ENCODE results near the gene PRPSAP2. TPM values are rescaled to one million over a fixed set of nuclear protein-coding genes. Genes with fewer than 3 reads are reported as not detected.
A peak's percentile ranks its signal among the peaks of the same experiment; 100 is the strongest.
"Not testable (repeated sequence)": the region's sequence is repeated elsewhere in the genome, so short reads cannot be mapped to it uniquely, and the experiment has no call there.

PRPSAP2 gene, protein sequence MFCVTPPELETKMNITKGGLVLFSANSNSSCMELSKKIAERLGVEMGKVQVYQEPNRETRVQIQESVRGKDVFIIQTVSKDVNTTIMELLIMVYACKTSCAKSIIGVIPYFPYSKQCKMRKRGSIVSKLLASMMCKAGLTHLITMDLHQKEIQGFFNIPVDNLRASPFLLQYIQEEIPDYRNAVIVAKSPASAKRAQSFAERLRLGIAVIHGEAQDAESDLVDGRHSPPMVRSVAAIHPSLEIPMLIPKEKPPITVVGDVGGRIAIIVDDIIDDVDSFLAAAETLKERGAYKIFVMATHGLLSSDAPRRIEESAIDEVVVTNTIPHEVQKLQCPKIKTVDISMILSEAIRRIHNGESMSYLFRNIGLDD
- total RNA-seq, result 10 to 100 TPM; 35.0 to 37.3 TPM

DNA sequence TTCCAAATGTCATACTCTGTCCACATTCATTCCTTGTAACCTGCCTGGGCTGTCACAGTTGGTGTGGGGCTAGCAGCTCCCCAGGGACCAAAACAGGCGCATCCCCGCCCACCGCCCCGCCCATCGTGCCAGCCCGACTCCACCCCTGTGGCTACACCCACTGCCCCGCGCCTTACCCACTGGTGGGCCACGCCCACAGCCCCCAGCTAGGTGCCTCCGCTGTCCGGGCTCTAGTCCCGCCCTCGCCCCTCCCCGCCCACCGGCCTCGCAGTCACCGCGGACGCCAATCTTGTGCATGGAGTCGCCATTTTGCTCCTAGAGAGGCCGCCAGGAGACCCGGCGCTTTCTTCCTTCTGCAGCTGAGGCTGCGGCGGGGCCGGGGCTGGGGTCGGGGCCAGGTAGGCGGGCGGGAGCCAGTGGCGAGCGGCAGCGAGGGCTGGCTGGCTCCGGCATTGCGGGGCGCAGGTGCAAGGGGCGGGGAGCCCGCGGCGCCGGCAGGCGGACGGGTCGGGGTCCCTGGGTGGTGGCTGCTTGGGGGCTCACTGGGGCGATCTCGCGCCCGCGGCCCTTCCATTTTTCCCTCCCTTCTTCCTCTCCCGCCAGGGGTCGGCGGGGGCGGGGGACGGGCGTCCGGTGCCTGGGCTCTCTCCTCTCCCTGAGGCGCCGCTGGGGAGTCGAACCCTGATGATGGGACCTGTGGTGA, at the start of gene PRPSAP2:
Gene PRPSAP2, plus strand, starts transcription at position 268 of the 703 bp plus-strand sequence. CDS start 7,703 bp downstream, outside the sequence.
- no peaks in the 10 kb centered on the region for H3K27me3 Mint-ChIP-seq
- H3K27ac Mint-ChIP-seq, result peak within 1 kb of the TSS; percentile 86
- peak; percentile 97 for DNase-seq
- no peaks in the 10 kb centered on the region for H3K9me3 Mint-ChIP-seq (ENCODE audit: low read depth)
- peak; percentile 83 for ATAC-seq
- peaks cover 54% of the 10 kb centered on the region for H3K4me1 Mint-ChIP-seq
- peaks cover 3% of the 10 kb centered on the region for H3K36me3 Mint-ChIP-seq
- CTCF ChIA-PET, result interaction anchor here (0.6 to 2.5 kb wide), 4 partner anchors 97 to 232 kb away, joined by 3 to 8 read pairs (median 6); no protein-coding TSS in a partner anchor
- peak within 1 kb of the TSS; percentile 84 for H3K4me3 Mint-ChIP-seq

- H3K9me3 Mint-ChIP-seq (ENCODE audit: low read depth); ATAC-seq; H3K4me1 Mint-ChIP-seq; H3K36me3 Mint-ChIP-seq; H3K27me3 Mint-ChIP-seq; CTCF ChIA-PET; DNase-seq; H3K27ac Mint-ChIP-seq; H3K4me3 Mint-ChIP-seq: not testable (repeated sequence)
Measured at GRCh38 chr17:18815924-18816323, 42.0 kb upstream of the PRPSAP2 start.

DNA sequence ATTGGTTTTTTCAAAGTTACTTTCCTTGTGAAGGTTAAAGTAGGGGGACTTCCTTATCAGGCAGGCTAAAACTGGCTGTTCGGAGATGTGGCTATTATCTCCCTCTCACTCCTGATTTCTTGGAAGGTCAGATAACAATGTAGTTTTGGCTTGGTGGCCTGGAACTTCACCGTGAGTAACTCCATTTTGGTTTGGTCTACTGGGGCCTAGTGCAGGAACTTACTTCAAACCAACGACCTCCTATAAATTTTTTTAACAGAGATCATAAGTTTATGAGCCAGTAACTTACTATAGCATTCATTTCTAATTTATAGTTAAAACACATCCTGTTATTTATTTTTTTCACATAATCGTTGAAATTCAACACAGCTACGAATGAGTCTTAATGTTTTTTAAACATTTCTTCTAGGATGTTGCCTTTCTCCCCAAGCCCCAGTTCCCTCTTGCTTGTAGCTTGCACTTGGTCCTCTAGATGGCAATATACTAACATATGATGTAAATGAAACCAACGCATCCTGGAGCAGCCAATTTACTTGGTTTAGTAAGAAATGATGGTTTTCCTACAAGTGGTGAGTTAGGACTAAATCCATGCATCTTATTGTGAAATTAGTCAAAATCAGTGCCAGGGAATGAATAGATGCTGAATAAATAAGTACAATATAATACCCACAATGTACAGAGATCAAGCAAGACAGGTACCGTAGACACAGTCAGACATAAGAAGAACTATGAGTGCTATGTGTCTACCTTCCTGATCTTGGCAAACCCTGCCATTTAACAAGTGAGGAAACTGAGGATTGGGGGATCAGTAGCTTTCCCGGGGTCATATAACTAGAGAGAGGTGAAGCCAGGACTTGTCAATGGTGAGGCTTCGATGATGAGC, 41.2 kb upstream of the PRPSAP2 start:
- not testable (repeated sequence) for H3K4me1 Mint-ChIP-seq; H3K27ac Mint-ChIP-seq; H3K9me3 Mint-ChIP-seq (ENCODE audit: low read depth); H3K36me3 Mint-ChIP-seq; H3K4me3 Mint-ChIP-seq
- CTCF ChIA-PET, result interaction anchor here (1.1 kb wide), 1 partner anchor 144 kb away, joined by 5 read pairs; no protein-coding TSS in a partner anchor
- ATAC-seq (peak; percentile 58), DNase-seq (peak; percentile 58)
- peaks cover 13% of the 10 kb centered on the region for H3K27me3 Mint-ChIP-seq

- peaks cover 19% of the 10 kb centered on the region for H3K27me3 Mint-ChIP-seq
- CTCF ChIA-PET; H3K9me3 Mint-ChIP-seq (ENCODE audit: low read depth); H3K4me1 Mint-ChIP-seq; H3K36me3 Mint-ChIP-seq; ATAC-seq; H3K4me3 Mint-ChIP-seq; H3K27ac Mint-ChIP-seq; DNase-seq: not testable (repeated sequence)
Measured at GRCh38 chr17:18821430-18821829, 36.5 kb upstream of the PRPSAP2 start.

DNA sequence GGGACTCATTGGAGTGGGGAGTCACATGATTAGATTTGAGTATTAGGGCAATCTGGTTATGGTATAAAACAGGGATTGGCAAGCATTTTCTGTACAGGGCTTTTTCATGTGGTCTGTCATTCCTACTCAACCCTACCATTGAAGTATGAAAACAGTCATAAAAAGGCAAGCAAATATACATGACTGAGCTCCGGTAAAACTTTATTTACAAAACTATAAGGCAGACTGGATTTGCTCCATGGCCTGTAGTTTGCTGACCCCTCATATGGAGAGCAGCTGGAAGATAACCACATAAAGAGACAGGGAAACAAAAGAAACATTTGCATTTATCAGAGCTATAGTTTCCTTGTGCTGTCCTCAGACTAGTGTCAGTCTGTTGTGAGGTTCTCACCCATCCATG, 30.3 kb upstream of the PRPSAP2 start:
- DNase-seq; H3K4me3 Mint-ChIP-seq; CTCF ChIA-PET; H3K36me3 Mint-ChIP-seq; H3K27me3 Mint-ChIP-seq; ATAC-seq; H3K27ac Mint-ChIP-seq; H3K4me1 Mint-ChIP-seq; H3K9me3 Mint-ChIP-seq (ENCODE audit: low read depth): not testable (repeated sequence)

GRCh38 chr17:18848501-18848900, 9.4 kb upstream of the PRPSAP2 start:
- ATAC-seq (no peak), DNase-seq (no peak)
- no peaks in the 10 kb centered on the region for H3K9me3 Mint-ChIP-seq (ENCODE audit: low read depth)
- peaks cover 3% of the 10 kb centered on the region for H3K27me3 Mint-ChIP-seq
- H3K4me1 Mint-ChIP-seq, result no peaks in the 10 kb centered on the region
- no peak overlapping the region for H3K4me3 Mint-ChIP-seq
- CTCF ChIA-PET, result no interaction called here
- H3K27ac Mint-ChIP-seq, result no peak overlapping the region
- no peaks in the 10 kb centered on the region for H3K36me3 Mint-ChIP-seq

- no peak overlapping the region for H3K27ac Mint-ChIP-seq
- peaks cover 8% of the 10 kb centered on the region for H3K4me1 Mint-ChIP-seq
- CTCF ChIA-PET, result no interaction called here
- H3K9me3 Mint-ChIP-seq (ENCODE audit: low read depth), result no peaks in the 10 kb centered on the region
- DNase-seq, result no peak
- H3K4me3 Mint-ChIP-seq, result no peak overlapping the region
- no peaks in the 10 kb centered on the region for H3K27me3 Mint-ChIP-seq
- H3K36me3 Mint-ChIP-seq, result no peaks in the 10 kb centered on the region
- ATAC-seq, result no peak
Measured at GRCh38 chr17:18850679-18851078, 7.3 kb upstream of the PRPSAP2 start.

DNA sequence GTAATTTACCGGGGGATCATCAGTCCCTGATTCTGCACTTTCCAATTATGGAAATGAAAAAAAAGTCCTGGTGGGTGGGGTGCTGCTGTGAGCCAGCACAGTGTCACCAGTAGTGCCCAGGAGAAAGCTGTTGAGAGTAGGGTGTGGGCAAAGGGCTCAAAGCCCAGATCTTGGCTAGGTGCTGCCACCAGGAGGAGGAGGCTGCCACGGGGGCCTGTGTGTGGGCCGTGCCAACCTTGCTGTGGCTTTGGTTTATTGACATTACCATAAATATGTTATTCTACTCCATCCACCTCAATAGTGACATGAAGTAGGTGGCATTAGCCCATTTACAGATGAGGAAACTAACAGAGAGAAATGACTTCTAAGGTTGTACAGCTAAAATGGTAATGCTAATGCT, 6.7 kb upstream of the PRPSAP2 start:
- Mint-ChIP-seq H3K27ac (no peak overlapping the region), H3K4me3 (no peak overlapping the region), H3K4me1 (peaks cover 11% of the 10 kb centered on the region), H3K9me3 (ENCODE audit: low read depth) (no peaks in the 10 kb centered on the region), H3K27me3 (no peaks in the 10 kb centered on the region), H3K36me3 (no peaks in the 10 kb centered on the region)
- no peak for DNase-seq
- CTCF ChIA-PET, result no interaction called here
- ATAC-seq, result no peak

DNA sequence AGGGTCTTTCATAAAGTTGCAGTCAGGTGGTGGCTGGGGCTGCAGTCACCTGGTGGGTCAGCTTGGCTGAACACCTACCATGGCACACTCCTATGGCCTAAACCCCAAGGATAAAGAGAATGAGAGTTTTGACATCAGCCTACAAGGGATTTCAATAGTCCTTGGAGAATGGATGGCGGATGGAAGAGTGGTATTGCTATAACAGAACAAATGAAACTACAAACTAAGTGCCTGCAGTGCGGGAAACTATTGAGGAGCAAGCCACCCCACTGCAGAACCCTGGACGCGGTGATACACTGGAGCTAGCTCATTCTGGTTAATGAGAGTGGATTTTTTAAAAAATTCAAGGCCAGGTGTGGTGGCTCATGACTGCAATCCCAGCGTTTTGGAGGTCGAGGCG, 3.0 kb upstream of the PRPSAP2 start:
- Mint-ChIP-seq H3K9me3 (ENCODE audit: low read depth) (no peaks in the 10 kb centered on the region), H3K4me1 (peaks cover 31% of the 10 kb centered on the region), H3K27ac (no peak overlapping the region), H3K36me3 (no peaks in the 10 kb centered on the region), H3K4me3 (peak overlapping the region; percentile 52), H3K27me3 (no peaks in the 10 kb centered on the region)
- CTCF ChIA-PET, result interaction anchor here (1.0 to 1.4 kb wide), 3 partner anchors 20 to 106 kb away, joined by 4 read pairs; no protein-coding TSS in a partner anchor
- ATAC-seq, result no peak
- peak; percentile 23 for DNase-seq

DNA sequence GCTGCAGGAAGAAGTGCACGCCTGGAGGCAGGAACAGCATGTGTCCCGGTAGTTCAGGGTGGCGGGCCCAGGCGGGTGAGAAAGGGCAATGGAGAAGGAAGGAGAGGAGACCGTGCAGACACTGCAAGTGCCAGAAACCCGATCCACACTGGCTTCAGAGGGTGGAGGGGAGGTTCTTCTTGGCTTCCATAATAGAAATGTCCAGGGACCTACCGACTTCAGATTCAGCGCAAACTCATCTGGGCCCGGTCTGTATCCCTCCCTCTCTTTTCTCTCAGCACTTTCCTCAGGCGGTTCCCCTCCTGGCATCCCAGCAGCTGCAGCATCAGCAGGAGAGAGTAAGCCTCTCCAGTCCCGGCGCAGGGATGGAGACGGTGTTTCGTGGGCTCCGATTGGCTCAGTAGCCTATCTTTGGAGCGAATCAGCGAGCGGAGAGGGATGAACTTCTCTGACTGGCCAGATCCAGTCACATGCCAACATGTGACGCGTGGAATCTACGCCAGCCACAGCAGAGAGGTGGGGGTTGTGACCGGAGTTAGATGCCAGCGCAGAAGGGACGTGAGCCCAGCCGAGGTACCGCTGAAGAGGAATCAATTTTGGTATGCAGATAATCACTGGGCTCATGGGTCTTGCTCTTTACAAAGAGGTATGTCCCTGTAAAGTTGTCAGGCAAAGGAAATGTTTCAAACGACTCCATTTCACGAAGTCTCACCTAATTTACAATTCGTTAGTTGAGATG, 1.9 kb upstream of the PRPSAP2 start:
- peaks cover 3% of the 10 kb centered on the region for H3K36me3 Mint-ChIP-seq
- peak overlapping the region; percentile 80 for H3K27ac Mint-ChIP-seq
- H3K4me3 Mint-ChIP-seq, result peak overlapping the region; percentile 80
- peaks cover 42% of the 10 kb centered on the region for H3K4me1 Mint-ChIP-seq
- H3K27me3 Mint-ChIP-seq, result no peaks in the 10 kb centered on the region
- ATAC-seq (peak; percentile 85), DNase-seq (peak; percentile 96)
- H3K9me3 Mint-ChIP-seq (ENCODE audit: low read depth), result no peaks in the 10 kb centered on the region
- CTCF ChIA-PET, result interaction anchor here (1.0 to 1.4 kb wide), 2 partner anchors 39 to 105 kb away, joined by 4 read pairs; no protein-coding TSS in a partner anchor

DNA sequence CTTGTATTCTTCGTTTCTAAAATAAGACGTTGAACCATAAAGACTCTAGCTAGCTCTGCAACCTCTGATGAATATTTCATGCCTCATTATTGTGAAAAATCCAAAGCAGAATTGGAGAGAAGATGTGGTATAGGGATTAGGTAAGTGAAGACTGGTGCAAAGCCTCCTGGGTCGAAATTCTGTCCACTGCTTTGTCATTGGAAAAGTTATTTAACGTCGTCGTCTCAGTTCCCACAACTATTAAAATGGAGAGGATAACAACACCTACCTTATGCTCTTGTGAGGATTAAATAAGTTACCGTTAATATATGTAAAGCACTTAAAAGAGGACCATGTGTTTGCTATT, 1.4 kb upstream of the PRPSAP2 start:
- Mint-ChIP-seq H3K9me3 (ENCODE audit: low read depth) (no peaks in the 10 kb centered on the region), H3K27ac (peak overlapping the region; percentile 80), H3K27me3 (no peaks in the 10 kb centered on the region), H3K36me3 (peaks cover 3% of the 10 kb centered on the region), H3K4me1 (peaks cover 45% of the 10 kb centered on the region), H3K4me3 (peak overlapping the region; percentile 80)
- ATAC-seq (no peak), DNase-seq (no peak)
- CTCF ChIA-PET, result interaction anchor here (1.4 kb wide), 1 partner anchor 104 kb away, joined by 4 read pairs; no protein-coding TSS in a partner anchor

- DNase-seq, result no peak
- ATAC-seq, result no peak
- CTCF ChIA-PET, result interaction anchor here (0.6 to 2.5 kb wide), 4 partner anchors 96 to 233 kb away, joined by 3 to 8 read pairs (median 6); no protein-coding TSS in a partner anchor
- H3K9me3 Mint-ChIP-seq (ENCODE audit: low read depth), result no peaks in the 10 kb centered on the region
- peaks cover 56% of the 10 kb centered on the region for H3K4me1 Mint-ChIP-seq
- H3K36me3 Mint-ChIP-seq, result peaks cover 3% of the 10 kb centered on the region
- peak overlapping the region; percentile 86 for H3K27ac Mint-ChIP-seq
- H3K4me3 Mint-ChIP-seq, result peak overlapping the region; percentile 84
- H3K27me3 Mint-ChIP-seq, result no peaks in the 10 kb centered on the region
Measured at GRCh38 chr17:18858567-18859245, 775 bp downstream of the PRPSAP2 start.

Data from activated CD8-positive, alpha-beta memory T cell treated with anti-CD3 and anti-CD28 coated beads, Interleukin-2, amount 10 ng/mL, durations not matched to agents 7 days and 5 days (primary cell).